Chondrocyte (in vitro differentiated cells): ENCODE measurements around the gene TXN. TPM values are rescaled to one million over a fixed set of nuclear protein-coding genes. Genes with fewer than 3 reads are reported as not detected.
"Not testable (repeated sequence)": the region's sequence is repeated elsewhere in the genome, so short reads cannot be mapped to it uniquely, and the experiment has no call there.

Experiments used
- DNase-seq: peaks from one replicate; pipeline ENCODE4 v3.0.0; 2021; ENCODE audit warnings: mixed read lengths, low spot score
- H3K27ac Mint-ChIP-seq: one replicate; pipeline ENCODE4 v1.8.0; 2021; ENCODE audit warnings: mild to moderate bottlenecking, moderate library complexity, mixed read lengths; ENCODE audit not compliant: unreplicated experiment
- H3K27me3 Mint-ChIP-seq: 2 replicates; pipeline ENCODE4 v1.8.0; 2021; ENCODE audit warnings: low read depth, mixed read lengths
- H3K36me3 Mint-ChIP-seq: 2 replicates; pipeline ENCODE4 v1.8.0; 2021; ENCODE audit warnings: low read depth, mixed read lengths
- H3K4me1 Mint-ChIP-seq: 2 replicates; pipeline ENCODE4 v1.8.0; 2021; ENCODE audit warnings: low read depth, mild to moderate bottlenecking, mixed read lengths
- H3K4me3 Mint-ChIP-seq: one replicate; pipeline ENCODE4 v1.8.0; 2021; ENCODE audit warnings: mild to moderate bottlenecking, moderate library complexity, mixed read lengths; ENCODE audit not compliant: unreplicated experiment
- H3K9me3 Mint-ChIP-seq: 2 replicates; pipeline ENCODE4 v1.8.0; 2021; ENCODE audit warnings: low read depth, mixed read lengths
- CTCF ChIP-seq: fragments of 200-600 bp; sonication (generic); IDR thresholded peaks from 2 replicates; pipeline ENCODE4 v1.5.0; 2021; ENCODE audit warnings: antibody characterized with exemption, mild to moderate bottlenecking, moderate library complexity
- total RNA-seq: library from RNA; stranded (reverse); gene quantifications from 3 replicates; pipeline ENCODE4 v1.2.1, GENCODE V29; 2021

Gene TXN
- total RNA-seq, 1 donor from 2014 or later, result 188 TPM

- H3K27me3 Mint-ChIP-seq, result peaks cover 6% of the 10 kb centered on the region
- H3K4me3 Mint-ChIP-seq, result no peak overlapping the region
- H3K4me1 Mint-ChIP-seq, result peaks cover 2% of the 10 kb centered on the region
- peaks cover 7% of the 10 kb centered on the region for H3K9me3 Mint-ChIP-seq
- TF ChIP-seq CTCF, result no peak
- H3K27ac Mint-ChIP-seq, result no peak overlapping the region
- DNase-seq, result no peak
- H3K36me3 Mint-ChIP-seq, result peaks cover under 1% of the 10 kb centered on the region
Observed at GRCh38 chr9:110213413-110214044, 42.8 kb downstream of the TXN start.

GRCh38 chr9:110208031-110208430, 48.3 kb downstream of the TXN start, which contains the start of gene C9orf152:
Gene C9orf152 (minus strand): TSS chr9:110208159. CDS start chr9:110207579, 580 bp downstream.
- TF ChIP-seq CTCF, result no peak
- Mint-ChIP-seq H3K27me3 (peaks cover 10% of the 10 kb centered on the region), H3K4me3 (no peak within 1 kb of the TSS), H3K4me1 (no peaks in the 10 kb centered on the region), H3K27ac (no peak within 1 kb of the TSS), H3K9me3 (peaks cover 7% of the 10 kb centered on the region), H3K36me3 (peaks cover 3% of the 10 kb centered on the region)
- no peak for DNase-seq

GRCh38 chr9:110207071-110207641, 49.2 kb downstream of the TXN start:
- Mint-ChIP-seq H3K27ac (no peak overlapping the region), H3K4me3 (no peak overlapping the region), H3K9me3 (peaks cover 4% of the 10 kb centered on the region), H3K4me1 (no peaks in the 10 kb centered on the region), H3K27me3 (peaks cover 10% of the 10 kb centered on the region), H3K36me3 (peaks cover 3% of the 10 kb centered on the region)
- no peak for TF ChIP-seq CTCF
- no peak for DNase-seq

- Mint-ChIP-seq H3K27me3 (peaks cover 10% of the 10 kb centered on the region), H3K4me1 (no peaks in the 10 kb centered on the region), H3K36me3 (peaks cover 3% of the 10 kb centered on the region), H3K27ac (no peak overlapping the region), H3K4me3 (no peak overlapping the region), H3K9me3 (peaks cover under 1% of the 10 kb centered on the region)
- no peak for DNase-seq
- TF ChIP-seq CTCF, result no peak
Observed at GRCh38 chr9:110206389-110206788, 49.9 kb downstream of the TXN start.

- not testable (repeated sequence) for DNase-seq, H3K36me3 Mint-ChIP-seq, H3K27me3 Mint-ChIP-seq, H3K27ac Mint-ChIP-seq, H3K9me3 Mint-ChIP-seq, H3K4me1 Mint-ChIP-seq, H3K4me3 Mint-ChIP-seq
Observed at GRCh38 chr9:110205612-110206011, 50.7 kb downstream of the TXN start.

GRCh38 chr9:110202232-110202631, 54.1 kb downstream of the TXN start:
- DNase-seq, result no peak
- no peaks in the 10 kb centered on the region for H3K36me3 Mint-ChIP-seq
- no peak overlapping the region for H3K27ac Mint-ChIP-seq
- TF ChIP-seq CTCF, result no peak
- no peaks in the 10 kb centered on the region for H3K27me3 Mint-ChIP-seq
- no peaks in the 10 kb centered on the region for H3K4me1 Mint-ChIP-seq
- H3K4me3 Mint-ChIP-seq, result no peak overlapping the region
- no peaks in the 10 kb centered on the region for H3K9me3 Mint-ChIP-seq
